IMR-90 (cell line): ENCODE data around the gene FHAD1. TPM values are rescaled to one million over a fixed set of nuclear protein-coding genes. Genes with fewer than 3 reads are reported as not detected.

Source experiments
- ATAC-seq: fragments of 200-7000 bp; cut with Tn5 transposase; 2 replicates; pipeline ENCODE4 v1.9.1; 2020; ENCODE audit warnings: low read depth, mild to moderate bottlenecking, moderate library complexity
- BruUV-seq: library from RNA; stranded (reverse); fragments of 400-500 nt; replicated peaks from 2 replicates; lab custom pipeline; 2021; lab: Mats Ljungman, UMichigan
- CTCF ChIA-PET: fragments of 300-600 bp; formaldehyde crosslinking; extraction: SDS; loops from one replicate; lab custom pipeline; 2021; ENCODE audit warnings: antibody characterized with exemption; lab: Yijun Ruan, JAX
- POLR2A ChIA-PET: fragments of 300-600 bp; sonication (Branson Sonifier 250); formaldehyde crosslinking; loops from one replicate; lab custom pipeline; 2022; ENCODE audit warnings: antibody characterized with exemption; ENCODE audit not compliant: unreplicated experiment; lab: Charles Lee
- DNase-seq: peaks from one replicate; pipeline ENCODE4 v3.0.0; 2013
- H2AFZ ChIP-seq: replicated peaks from 2 replicates; pipeline ENCODE3; 2013; ENCODE audit warnings: low read length, mild to moderate bottlenecking; ENCODE audit not compliant: poor library complexity
- H2AK5ac ChIP-seq: 2 replicates; pipeline ENCODE4 v1.6.1; 2013; ENCODE audit warnings: low read depth, low read length, inconsistent platforms
- H2AK9ac ChIP-seq: replicated peaks from 2 replicates; pipeline ENCODE3; 2013; ENCODE audit warnings: mild to moderate bottlenecking, low read depth, low read length, moderate library complexity; ENCODE audit not compliant: poor library complexity
- H2BK120ac ChIP-seq: 2 replicates; pipeline ENCODE4 v1.6.1; 2013; ENCODE audit warnings: low read depth, low read length, inconsistent platforms
- H2BK15ac ChIP-seq: 3 replicates; pipeline ENCODE4 v1.6.1; 2013; ENCODE audit warnings: low read depth, low read length, inconsistent platforms
- H2BK20ac ChIP-seq: 2 replicates; pipeline ENCODE4 v1.6.1; 2013; ENCODE audit warnings: low read depth, mild to moderate bottlenecking, inconsistent platforms, low read length, moderate library complexity
- H2BK5ac ChIP-seq: 2 replicates; pipeline ENCODE4 v1.6.1; 2013; ENCODE audit warnings: mild to moderate bottlenecking, low read depth, low read length, inconsistent platforms; ENCODE audit not compliant: poor library complexity, severe bottlenecking
- H3K14ac ChIP-seq: replicated peaks from 2 replicates; pipeline ENCODE4 v1.6.1; 2013; ENCODE audit warnings: low read depth, low read length, inconsistent platforms
- H3K18ac ChIP-seq: 2 replicates; pipeline ENCODE4 v1.6.1; 2013; ENCODE audit warnings: low read depth, low read length, control low read depth
- H3K23ac ChIP-seq: 2 replicates; pipeline ENCODE4 v1.6.1; 2013; ENCODE audit warnings: low read depth, low read length, inconsistent platforms
- H3K27ac ChIP-seq: 2 replicates; pipeline ENCODE4 v1.5.1; 2013; ENCODE audit warnings: mild to moderate bottlenecking, control low read depth, low read length; ENCODE audit not compliant: insufficient read depth
- H3K27me3 ChIP-seq: 2 replicates; pipeline ENCODE4 v1.6.1; 2013; ENCODE audit warnings: low read length; ENCODE audit not compliant: control insufficient read depth, insufficient read depth
- H3K36me3 ChIP-seq: 2 replicates; pipeline ENCODE4 v1.6.1; 2013; ENCODE audit warnings: low read length, mixed read lengths; ENCODE audit not compliant: control insufficient read depth, insufficient read depth
- H3K4ac ChIP-seq: 2 replicates; pipeline ENCODE4 v1.6.1; 2013; ENCODE audit warnings: low read depth, low read length, inconsistent platforms
- H3K4me1 ChIP-seq: 2 replicates; pipeline ENCODE4 v1.6.1; 2013; ENCODE audit warnings: low read length, mixed read lengths; ENCODE audit not compliant: control insufficient read depth, insufficient read depth
- H3K4me2 ChIP-seq: 2 replicates; pipeline ENCODE4 v1.6.1; 2013; ENCODE audit warnings: low read depth, mild to moderate bottlenecking, control low read depth, low read length, moderate library complexity
- H3K4me3 ChIP-seq: 2 replicates; pipeline ENCODE4 v1.5.1; 2013; ENCODE audit warnings: low read depth, mild to moderate bottlenecking, control low read depth, low read length, moderate library complexity; ENCODE audit not compliant: insufficient read depth
- H3K56ac ChIP-seq: 2 replicates; pipeline ENCODE4 v1.6.1; 2013; ENCODE audit warnings: low read length, inconsistent platforms; ENCODE audit not compliant: insufficient read depth; ENCODE audit errors: extremely low read depth
- H3K79me1 ChIP-seq, 2 experiments: 2 replicates each; pipeline ENCODE4 v1.6.1; 2013; ENCODE audit warnings: low read length in 2 of 2, inconsistent platforms in 1 of 2, low read depth in 1 of 2
- H3K9ac ChIP-seq: 2 replicates; pipeline ENCODE4 v1.6.1; 2013; ENCODE audit warnings: low read depth, low read length, control low read depth
- H3K9me1 ChIP-seq: 2 replicates; pipeline ENCODE4 v1.6.1; 2013; ENCODE audit warnings: low read length, inconsistent platforms; ENCODE audit not compliant: insufficient read depth
- H3K9me3 ChIP-seq: 2 replicates; pipeline ENCODE4 v1.6.1; 2013; ENCODE audit warnings: low read length; ENCODE audit not compliant: control insufficient read depth, insufficient read depth
- H4K20me1 ChIP-seq: 2 replicates; pipeline ENCODE4 v1.6.1; 2013; ENCODE audit warnings: low read length, inconsistent platforms; ENCODE audit not compliant: insufficient read depth
- H4K5ac ChIP-seq: 2 replicates; pipeline ENCODE4 v1.6.1; 2013; ENCODE audit warnings: mild to moderate bottlenecking, low read depth, low read length, control low read depth
- H4K8ac ChIP-seq, 2 experiments: 2 replicates each; pipeline ENCODE4 v1.6.1; 2013; ENCODE audit warnings: low read depth in 2 of 2, low read length in 2 of 2, control low read depth in 1 of 2, inconsistent platforms in 1 of 2
- H4K91ac ChIP-seq: 2 replicates; pipeline ENCODE4 v1.6.1; 2013; ENCODE audit warnings: low read depth, low read length, inconsistent platforms; ENCODE audit not compliant: insufficient read depth
- BHLHE40 ChIP-seq: fragments of 150-350 bp; IDR thresholded peaks from 2 replicates; pipeline ENCODE4 v1.6.1; 2016; ENCODE audit warnings: mild to moderate bottlenecking, low read depth, low read length
- CEBPB ChIP-seq: IDR thresholded peaks from 2 replicates; pipeline ENCODE4 v1.6.1; 2012; ENCODE audit warnings: low read depth, low read length, improper control_type of control experiment
- CHD1 ChIP-seq: IDR thresholded peaks from 2 replicates; pipeline ENCODE4 v1.6.1; 2012; ENCODE audit warnings: low read depth, low read length, improper control_type of control experiment
- FOS ChIP-seq: fragments of 150-350 bp; IDR thresholded peaks from 2 replicates; pipeline ENCODE4 v1.6.1; 2016; ENCODE audit warnings: low read depth, low read length
- MAFK ChIP-seq: IDR thresholded peaks from 2 replicates; pipeline ENCODE4 v1.6.1; 2012; ENCODE audit warnings: low read depth, low read length, improper control_type of control experiment
- MAZ ChIP-seq: IDR thresholded peaks from 2 replicates; pipeline ENCODE4 v1.6.1; 2012; ENCODE audit warnings: low read depth, mild to moderate bottlenecking, low read length, improper control_type of control experiment, moderate library complexity, borderline replicate concordance
- MXI1 ChIP-seq: IDR thresholded peaks from 2 replicates; pipeline ENCODE4 v1.6.1; 2012; ENCODE audit warnings: low read depth, mild to moderate bottlenecking, low read length, moderate library complexity, borderline replicate concordance
- NFE2L2 ChIP-seq: fragments of 150-350 bp; IDR thresholded peaks from 2 replicates; pipeline ENCODE4 v1.6.1; 2016; ENCODE audit warnings: low read depth, mild to moderate bottlenecking, low read length
- POLR2A ChIP-seq: IDR thresholded peaks from 2 replicates; pipeline ENCODE4 v1.6.1; 2012; ENCODE audit warnings: mild to moderate bottlenecking, low read depth, low read length
- RCOR1 ChIP-seq: IDR thresholded peaks from 2 replicates; pipeline ENCODE4 v1.6.1; 2012; ENCODE audit warnings: mild to moderate bottlenecking, low read length, improper control_type of control experiment; ENCODE audit not compliant: insufficient replicate concordance
- RFX5 ChIP-seq: IDR thresholded peaks from 2 replicates; pipeline ENCODE4 v1.8.0; 2012; ENCODE audit warnings: low read depth, mild to moderate bottlenecking, low read length, moderate library complexity
- SMC3 ChIP-seq: fragments of 150-350 bp; IDR thresholded peaks from 2 replicates; pipeline ENCODE4 v1.6.1; 2016; ENCODE audit warnings: low read depth, mild to moderate bottlenecking, antibody characterized with exemption, low read length, moderate library complexity
- WGBS, 2 experiments: methylation state at CpG; one replicate each; pipeline versions ENCODE4 v1.1.5 to v1.1.7; 2013; ENCODE audit warnings: missing lambda C conversion rate in 2 of 2; ENCODE audit not compliant: insufficient read length in 1 of 2; ENCODE audit errors: extremely low coverage in 2 of 2; 5-methylcytosine and 5-hydroxymethylcytosine counted together
- dilution Hi-C: fragments of 300-500 bp; cut with HindIII; formaldehyde crosslinking; loops from one replicate; pipeline ENCODE4 v1.14.3; 2018; ENCODE audit warnings: low sequenced_read_pairs; ENCODE audit not compliant: unreplicated experiment
- in situ Hi-C: fragments of 300-500 bp; cut with MboI; formaldehyde crosslinking; loops from 3 replicates; pipeline ENCODE4 v1.14.3; 2019; ENCODE audit warnings: low sequenced_read_pairs, inconsistent platforms, mixed read lengths
- intact Hi-C: fragments of 100-400 bp; cut with micrococcal nuclease; formaldehyde crosslinking; loops from 2 replicates; pipeline ENCODE4 v1.10.0; 2022
- polyA plus RNA-seq, 3 experiments: library from polyadenylated mRNA; depleted of rRNA; stranded (reverse); fragments of >200 nt; gene quantifications; 2 replicates each; pipeline ENCODE4 v1.2.3, GENCODE V29; 2012; ENCODE audit warnings: low replicate concordance in 1 of 3
- total RNA-seq: library from RNA; depleted of rRNA; stranded (reverse); fragments of >200 nt; gene quantifications from 2 replicates; pipeline ENCODE4 v1.2.3, GENCODE V29; 2012
- TF ChIP-seq, protein P1 (sequence below): fragments of 150-350 bp; IDR thresholded peaks from 2 replicates; pipeline ENCODE4 v1.6.1; 2016; ENCODE audit warnings: low read depth, mild to moderate bottlenecking, low read length, moderate library complexity, borderline replicate concordance
- TF ChIP-seq, protein P2 (sequence below): conservative IDR thresholded peaks from 2 replicates; pipeline ENCODE4 v1.5.1; 2012; ENCODE audit warnings: mild to moderate bottlenecking, low read depth, low read length, improper control_type of control experiment
- TF ChIP-seq, protein P3 (sequence below): fragments of 150-350 bp; IDR thresholded peaks from 2 replicates; pipeline ENCODE4 v1.6.1; 2017; ENCODE audit warnings: mild to moderate bottlenecking, antibody characterized with exemption, low read length, low read depth

FHAD1 gene
- total and polyA plus RNA-seq, 2 of the 4 experiments (the other 2 are of a cell fraction): not detected

DNA sequence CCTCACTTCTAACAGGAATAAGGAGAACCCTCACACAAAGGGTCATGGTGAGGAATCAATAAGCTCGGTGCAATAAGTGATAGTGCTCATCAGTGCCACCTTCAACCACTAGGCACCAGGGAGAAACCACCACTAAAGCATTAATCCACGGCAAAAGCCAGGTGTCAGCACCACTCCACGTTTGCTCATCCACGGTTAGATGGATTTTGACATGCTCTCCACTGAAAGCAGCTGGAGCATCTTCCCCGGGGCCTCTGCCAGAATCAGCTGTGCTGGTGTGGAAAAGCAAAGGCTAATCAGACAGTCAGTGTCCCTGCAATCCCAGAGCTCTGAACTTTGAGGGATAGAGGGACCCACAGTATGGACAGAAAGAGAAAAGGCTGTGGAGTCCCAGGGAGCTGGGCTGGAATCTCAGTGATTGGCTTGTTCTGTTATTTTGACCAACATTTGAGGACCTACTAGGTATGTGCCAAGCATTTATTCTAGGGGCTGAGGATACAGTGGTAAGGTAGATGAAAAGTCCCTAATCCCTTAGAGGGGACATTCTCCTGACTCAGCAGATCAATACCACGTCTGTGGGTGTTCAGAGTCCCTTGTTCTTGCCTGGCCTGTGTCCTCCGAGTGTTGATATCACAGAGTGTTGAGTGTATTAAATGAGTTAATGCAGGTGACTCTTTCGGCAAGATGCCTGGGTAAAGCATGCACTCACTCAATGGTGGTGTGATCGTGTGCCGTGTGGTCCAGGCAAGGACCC, 41.3 kb downstream of the FHAD1 start:
- dilution Hi-C loops: no loop called here
- TF ChIP-seq CEBPB (no peak), MAFK (peak; percentile 81), RCOR1 (no peak), MAZ (no peak), BHLHE40 (no peak), RFX5 (no peak), CHD1 (no peak), POLR2A (no peak), MXI1 (no peak), NFE2L2 (no peak), SMC3 (no peak), FOS (no peak)
- TF ChIP-seq, protein P1, sequence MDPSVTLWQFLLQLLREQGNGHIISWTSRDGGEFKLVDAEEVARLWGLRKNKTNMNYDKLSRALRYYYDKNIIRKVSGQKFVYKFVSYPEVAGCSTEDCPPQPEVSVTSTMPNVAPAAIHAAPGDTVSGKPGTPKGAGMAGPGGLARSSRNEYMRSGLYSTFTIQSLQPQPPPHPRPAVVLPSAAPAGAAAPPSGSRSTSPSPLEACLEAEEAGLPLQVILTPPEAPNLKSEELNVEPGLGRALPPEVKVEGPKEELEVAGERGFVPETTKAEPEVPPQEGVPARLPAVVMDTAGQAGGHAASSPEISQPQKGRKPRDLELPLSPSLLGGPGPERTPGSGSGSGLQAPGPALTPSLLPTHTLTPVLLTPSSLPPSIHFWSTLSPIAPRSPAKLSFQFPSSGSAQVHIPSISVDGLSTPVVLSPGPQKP: no peak
- TF ChIP-seq, protein P2, sequence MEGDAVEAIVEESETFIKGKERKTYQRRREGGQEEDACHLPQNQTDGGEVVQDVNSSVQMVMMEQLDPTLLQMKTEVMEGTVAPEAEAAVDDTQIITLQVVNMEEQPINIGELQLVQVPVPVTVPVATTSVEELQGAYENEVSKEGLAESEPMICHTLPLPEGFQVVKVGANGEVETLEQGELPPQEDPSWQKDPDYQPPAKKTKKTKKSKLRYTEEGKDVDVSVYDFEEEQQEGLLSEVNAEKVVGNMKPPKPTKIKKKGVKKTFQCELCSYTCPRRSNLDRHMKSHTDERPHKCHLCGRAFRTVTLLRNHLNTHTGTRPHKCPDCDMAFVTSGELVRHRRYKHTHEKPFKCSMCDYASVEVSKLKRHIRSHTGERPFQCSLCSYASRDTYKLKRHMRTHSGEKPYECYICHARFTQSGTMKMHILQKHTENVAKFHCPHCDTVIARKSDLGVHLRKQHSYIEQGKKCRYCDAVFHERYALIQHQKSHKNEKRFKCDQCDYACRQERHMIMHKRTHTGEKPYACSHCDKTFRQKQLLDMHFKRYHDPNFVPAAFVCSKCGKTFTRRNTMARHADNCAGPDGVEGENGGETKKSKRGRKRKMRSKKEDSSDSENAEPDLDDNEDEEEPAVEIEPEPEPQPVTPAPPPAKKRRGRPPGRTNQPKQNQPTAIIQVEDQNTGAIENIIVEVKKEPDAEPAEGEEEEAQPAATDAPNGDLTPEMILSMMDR: 0 out of 2 replicates have a peak, but pooled peaks have one; percentile 13
- TF ChIP-seq, protein P3, sequence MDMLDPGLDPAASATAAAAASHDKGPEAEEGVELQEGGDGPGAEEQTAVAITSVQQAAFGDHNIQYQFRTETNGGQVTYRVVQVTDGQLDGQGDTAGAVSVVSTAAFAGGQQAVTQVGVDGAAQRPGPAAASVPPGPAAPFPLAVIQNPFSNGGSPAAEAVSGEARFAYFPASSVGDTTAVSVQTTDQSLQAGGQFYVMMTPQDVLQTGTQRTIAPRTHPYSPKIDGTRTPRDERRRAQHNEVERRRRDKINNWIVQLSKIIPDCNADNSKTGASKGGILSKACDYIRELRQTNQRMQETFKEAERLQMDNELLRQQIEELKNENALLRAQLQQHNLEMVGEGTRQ: no peak

More for the DNA sequence above, 41.3 kb downstream of the FHAD1 start:
- no peaks in the 10 kb centered on the region for H3K36me3 ChIP-seq
- no peak overlapping the region; the same call in 1 of the 2 replicates for H2AK5ac ChIP-seq
- H4K8ac ChIP-seq: no peak overlapping the region
- no peak overlapping the region for H3K27ac ChIP-seq
- H2BK15ac ChIP-seq: no peak overlapping the region
- H4K5ac ChIP-seq: no peak overlapping the region
- H3K9ac ChIP-seq: no peak overlapping the region
- no peak overlapping the region for H2AFZ ChIP-seq
- no peak overlapping the region for H3K18ac ChIP-seq
- H2BK5ac ChIP-seq: no peak overlapping the region
- no peak overlapping the region for H2BK120ac ChIP-seq
- no CpG with 5 or more reads among the region's 10 CpGs for WGBS, 2 experiments
- H3K4ac ChIP-seq: no peak overlapping the region
- ATAC-seq: no peak
- ChIA-PET CTCF (interaction anchor here (0.9 kb wide), 1 partner anchor 16 kb away, joined by 3 read pairs; no protein-coding TSS in a partner anchor), POLR2A (no interaction called here)
- no peaks in the 10 kb centered on the region for H3K9me1 ChIP-seq
- no peaks in the 10 kb centered on the region for H3K79me1 ChIP-seq
- no TSS peak for BruUV-seq
- no peaks in the 10 kb centered on the region for H4K20me1 ChIP-seq
- no peak overlapping the region for H3K4me2 ChIP-seq
- H3K4me3 ChIP-seq: no peak overlapping the region
- no peak overlapping the region for H3K23ac ChIP-seq
- in situ Hi-C loops: no loop called here
- H3K56ac ChIP-seq: no peak overlapping the region
- no peaks in the 10 kb centered on the region; the same call in 1 of the 2 replicates for H3K9me3 ChIP-seq
- peaks cover 2% of the 10 kb centered on the region; the same call in 1 of the 2 replicates for H3K27me3 ChIP-seq
- H3K4me1 ChIP-seq: peaks cover 3% of the 10 kb centered on the region; the same call in 1 of the 2 replicates
- no peak overlapping the region for H2BK20ac ChIP-seq
- intact Hi-C loops: no loop called here
- H2AK9ac ChIP-seq: no peak overlapping the region
- DNase-seq: no peak
- H4K91ac ChIP-seq: no peak overlapping the region
- no peak overlapping the region for H3K14ac ChIP-seq
